Tibial nerve (tissue), 4 donors: ENCODE data around the gene TTC39B. TPM values are rescaled to one million over a fixed set of nuclear protein-coding genes. Genes with fewer than 3 reads are reported as not detected.

Experiments
- DNase-seq, 2 donors: peaks; one replicate each; pipeline ENCODE4 v3.0.0-alpha.2; 2019; ENCODE audit warnings: low spot score in 2 of 2
- H3K27ac ChIP-seq, 4 donors: fragments of 200-600 bp; sonication (generic) in 3 of 4; one replicate each; pipeline ENCODE4 v1.5.1; 2017 to 2019; ENCODE audit warnings: mild to moderate bottlenecking in 1 of 4
- H3K27me3 ChIP-seq, 2 donors: fragments of 200-600 bp; sonication (generic) in 1 of 2; one replicate each; pipeline versions ENCODE4 v1.5.1 to v1.6.0; 2017 to 2019
- H3K36me3 ChIP-seq, 3 donors: fragments of 200-600 bp; sonication (generic); one replicate each; pipeline ENCODE4 v1.5.1; 2018 to 2019
- H3K4me1 ChIP-seq, 4 donors: fragments of 200-600 bp; sonication (generic) in 3 of 4; one replicate each; pipeline ENCODE4 v1.5.1; 2017 to 2019
- H3K4me3 ChIP-seq, 4 donors: fragments of 200-600 bp; sonication (generic) in 3 of 4; one replicate each; pipeline ENCODE4 v1.5.1; 2017 to 2019; ENCODE audit warnings: mild to moderate bottlenecking in 1 of 4, moderate library complexity in 1 of 4
- H3K9me3 ChIP-seq, 4 donors: fragments of 200-600 bp; sonication (generic) in 3 of 4; one replicate each; pipeline ENCODE4 v1.5.1; 2017 to 2019
- CTCF ChIP-seq, 5 experiments: fragments of 200-600 bp in 3 of 5; fragments of 450-650 bp in 2 of 5; sonication (generic) in 3 of 5; IDR thresholded peaks; one replicate each; pipeline ENCODE4 v1.5.1; 2016 to 2019; ENCODE audit warnings: antibody characterized with exemption in 5 of 5, mild to moderate bottlenecking in 3 of 5, moderate library complexity in 2 of 5
- EP300 ChIP-seq, 2 donors: sonication (generic); formaldehyde crosslinking; IDR thresholded peaks; one replicate each; pipeline ENCODE4 v1.6.1; 2017; ENCODE audit warnings: antibody characterized with exemption in 2 of 2, mild to moderate bottlenecking in 1 of 2
- POLR2A ChIP-seq, 2 donors: fragments of 450-650 bp; IDR thresholded peaks; one replicate each; pipeline ENCODE4 v1.6.1; 2017; ENCODE audit warnings: antibody characterized with exemption in 2 of 2, mild to moderate bottlenecking in 2 of 2, moderate library complexity in 2 of 2
- WGBS, 2 donors: methylation state at CpG; one replicate each; pipeline ENCODE4 v1.1.5; 2018; 5-methylcytosine and 5-hydroxymethylcytosine counted together
- total RNA-seq, 4 donors: library from RNA; depleted of rRNA; stranded (reverse); fragments of >200 nt; gene quantifications; one replicate each; pipeline ENCODE4 v1.1.0, GENCODE V29; 2016

TTC39B gene
- total RNA-seq, 4 donors from 2014 or later: 5.4 to 8.8 (median 7.5) TPM

GRCh38 chr9:15157381-15157780 lies 149.6 kb downstream of the TTC39B start:
- Histone ChIP-seq H3K36me3 (no peaks in the 10 kb centered on the region), H3K27ac (no peak overlapping the region), H3K27me3 (no peaks in the 10 kb centered on the region), H3K4me1 (peaks cover 0 to 32% (median 5%) of the 10 kb centered on the region in 4 donors), H3K9me3 (no peaks in the 10 kb centered on the region), H3K4me3 (no peak overlapping the region)
- no peak for TF ChIP-seq CTCF (IDR thresholded peaks at IDR 0.05)
- no peak for TF ChIP-seq POLR2A (IDR thresholded peaks at IDR 0.05)
- 52 to 62% methylated on average over 4 of the region's 4 CpGs for WGBS, 2 donors
- no peak for DNase-seq

- TF ChIP-seq EP300 (IDR thresholded peaks at IDR 0.05): no peak
- no peak for TF ChIP-seq POLR2A (IDR thresholded peaks at IDR 0.05)
- no peak for TF ChIP-seq CTCF (IDR thresholded peaks at IDR 0.05)
- H3K4me1 ChIP-seq: peaks cover 0 to 32% (median 5%) of the 10 kb centered on the region in 4 donors
Measured at GRCh38 chr9:15156241-15156640, 150.8 kb downstream of the TTC39B start.

GRCh38 chr9:15155826-15156225 lies 151.2 kb downstream of the TTC39B start:
- DNase-seq: peak in 1 of 2 donors; percentile 57
- H3K27ac ChIP-seq: peak overlapping the region in 2 of 4 donors; percentile 61 to 81

More at GRCh38 chr9:15156241-15156640, 150.8 kb downstream of the TTC39B start:
- Histone ChIP-seq H3K27me3 (no peaks in the 10 kb centered on the region), H3K9me3 (no peaks in the 10 kb centered on the region), H3K4me3 (no peak overlapping the region), H3K27ac (peak overlapping the region in 2 of 4 donors; percentile 61 to 81), H3K36me3 (no peaks in the 10 kb centered on the region)
- no peak for DNase-seq

GRCh38 chr9:15155323-15155722 lies 151.7 kb downstream of the TTC39B start:
- Histone ChIP-seq H3K36me3 (no peaks in the 10 kb centered on the region), H3K27me3 (no peaks in the 10 kb centered on the region), H3K27ac (peak overlapping the region; percentile 44 to 81 (median 68)), H3K9me3 (no peaks in the 10 kb centered on the region), H3K4me3 (no peak overlapping the region), H3K4me1 (peaks cover 0 to 32% (median 5%) of the 10 kb centered on the region in 4 donors)
- no peak for DNase-seq
- no peak for TF ChIP-seq POLR2A (IDR thresholded peaks at IDR 0.05)
- TF ChIP-seq EP300 (IDR thresholded peaks at IDR 0.05): no peak
- no peak for TF ChIP-seq CTCF (IDR thresholded peaks at IDR 0.05)
- 34 to 54% methylated on average over 4 of the region's 4 CpGs for WGBS, 2 donors

More at GRCh38 chr9:15155826-15156225, 151.2 kb downstream of the TTC39B start:
- 2 to 3% methylated on average over 4 of the region's 4 CpGs for WGBS, 2 donors
- Histone ChIP-seq H3K27me3 (no peaks in the 10 kb centered on the region), H3K36me3 (no peaks in the 10 kb centered on the region), H3K9me3 (no peaks in the 10 kb centered on the region), H3K4me3 (no peak overlapping the region), H3K4me1 (peaks cover 0 to 32% (median 5%) of the 10 kb centered on the region in 4 donors)
- no peak for TF ChIP-seq CTCF (IDR thresholded peaks at IDR 0.05)
- no peak for TF ChIP-seq POLR2A (IDR thresholded peaks at IDR 0.05)
- TF ChIP-seq EP300 (IDR thresholded peaks at IDR 0.05): peak; percentile 86 to 88

GRCh38 chr9:15154677-15155076 lies 152.3 kb downstream of the TTC39B start:
- Histone ChIP-seq H3K27ac (peak overlapping the region; percentile 44 to 81 (median 68)), H3K36me3 (no peaks in the 10 kb centered on the region), H3K4me3 (no peak overlapping the region), H3K9me3 (no peaks in the 10 kb centered on the region), H3K4me1 (peaks cover 0 to 32% (median 5%) of the 10 kb centered on the region in 4 donors), H3K27me3 (no peaks in the 10 kb centered on the region)
- DNase-seq: no peak
- 70 to 79% methylated on average over 4 of the region's 4 CpGs for WGBS, 2 donors
- TF ChIP-seq POLR2A (IDR thresholded peaks at IDR 0.05): no peak
- TF ChIP-seq CTCF (IDR thresholded peaks at IDR 0.05): no peak
- no peak for TF ChIP-seq EP300 (IDR thresholded peaks at IDR 0.05)
